Sigmoid colon (tissue), 7 donors: ENCODE results near the gene LGSN. TPM values are rescaled to one million over a fixed set of nuclear protein-coding genes. Genes with fewer than 3 reads are reported as not detected.

Experiments
- DNase-seq: peaks from one replicate; pipeline ENCODE4 v3.0.0-alpha.2; 2019
- H3K27ac ChIP-seq, 4 donors: fragments of 200-600 bp; sonication (generic); one replicate each; pipeline ENCODE4 v1.5.1; 2016 to 2019; ENCODE audit warnings: mild to moderate bottlenecking in 1 of 4
- H3K27me3 ChIP-seq, 3 donors: fragments of 200-600 bp; sonication (generic); one replicate each; pipeline ENCODE4 v1.5.1; 2019; ENCODE audit warnings: mild to moderate bottlenecking in 1 of 3
- H3K36me3 ChIP-seq, 4 donors: fragments of 200-600 bp; sonication (generic); one replicate each; pipeline ENCODE4 v1.5.1; 2016 to 2019
- H3K4me1 ChIP-seq, 4 donors: fragments of 200-600 bp; sonication (generic); one replicate each; pipeline ENCODE4 v1.5.1; 2017 to 2019
- H3K4me3 ChIP-seq, 4 donors: fragments of 200-600 bp; sonication (generic); one replicate each; pipeline ENCODE4 v1.5.1; 2017 to 2019; ENCODE audit warnings: mild to moderate bottlenecking in 2 of 4, moderate library complexity in 1 of 4
- H3K9me3 ChIP-seq, 4 donors: fragments of 200-600 bp in 3 of 4; sonication (generic) in 3 of 4; one replicate each; pipeline versions ENCODE4 v1.5.1 to v1.6.1; 2013 to 2019
- CTCF ChIP-seq, 4 experiments: fragments of 450-650 bp in 3 of 4; fragments of 200-600 bp in 1 of 4; IDR thresholded peaks; one replicate each; pipeline ENCODE4 v1.5.1; 2016 to 2019; ENCODE audit warnings: antibody characterized with exemption in 4 of 4, mild to moderate bottlenecking in 3 of 4, moderate library complexity in 2 of 4
- EP300 ChIP-seq, 4 donors: sonication (generic); formaldehyde crosslinking; IDR thresholded peaks; one replicate each; pipeline ENCODE4 v1.6.1; 2017; ENCODE audit warnings: antibody characterized with exemption in 4 of 4
- POLR2A ChIP-seq, 2 donors: fragments of 450-650 bp; IDR thresholded peaks; one replicate each; pipeline ENCODE4 v1.6.1; 2016; ENCODE audit warnings: antibody characterized with exemption in 2 of 2, mild to moderate bottlenecking in 2 of 2, moderate library complexity in 2 of 2
- POLR2AphosphoS5 ChIP-seq, 4 donors: sonication (generic); formaldehyde crosslinking; IDR thresholded peaks; one replicate each; pipeline ENCODE4 v1.6.1; 2017; ENCODE audit warnings: antibody characterized with exemption in 4 of 4
- WGBS, 2 donors: extraction: QIAGEN DNeasy Blood & Tissue Kit; methylation state at CpG; one replicate each; pipeline ENCODE4 v1.1.7; 2013; 5-methylcytosine and 5-hydroxymethylcytosine counted together
- intact Hi-C: fragments of 100-400 bp; cut with DNase I; formaldehyde crosslinking; loops from one replicate; pipeline ENCODE4 v1.15.1; 2023
- polyA plus RNA-seq, 3 donors: library from polyadenylated mRNA; stranded (reverse); fragments of 200-250 nt; gene quantifications; one replicate each; pipeline ENCODE4 v1.2.3, GENCODE V29; 2013
- total RNA-seq, 4 donors: library from RNA; depleted of rRNA; stranded (reverse); fragments of >200 nt; gene quantifications; one replicate each; pipeline ENCODE4 v1.1.0, GENCODE V29; 2016
- donor health status: healthy with polysubstance abuse.
- donor health status: Bipolar disorder and iron deficiency.
- donor health status: healthy.

The LGSN gene
- total and polyA plus RNA-seq, 7 donors = 0.12 TPM; not detected in 6

GRCh38 chr6:63269470-63269869 is 50.3 kb downstream of the LGSN start:
- DNase-seq = no peak

GRCh38 chr6:63268574-63268973 is 51.2 kb downstream of the LGSN start:
- Histone ChIP-seq H3K4me3 (no peak overlapping the region), H3K27me3 (no peaks in the 10 kb centered on the region), H3K9me3 (no peaks in the 10 kb centered on the region), H3K36me3 (no peaks in the 10 kb centered on the region), H3K27ac (no peak overlapping the region), H3K4me1 (no peaks in the 10 kb centered on the region)
- no peak for DNase-seq
- WGBS, 2 donors = 85 to 90% methylated on average over 2 of the region's 2 CpGs
- TF ChIP-seq CTCF (IDR thresholded peaks at IDR 0.05) = no peak
- TF ChIP-seq POLR2AphosphoS5 (IDR thresholded peaks at IDR 0.05) = no peak
- no peak for TF ChIP-seq EP300 (IDR thresholded peaks at IDR 0.05)
- TF ChIP-seq POLR2A (IDR thresholded peaks at IDR 0.05) = no peak
- intact Hi-C loops = no loop called here

More at GRCh38 chr6:63269470-63269869, 50.3 kb downstream of the LGSN start:
- H3K27me3 ChIP-seq = no peaks in the 10 kb centered on the region
- no peak overlapping the region for H3K27ac ChIP-seq
- H3K9me3 ChIP-seq = no peaks in the 10 kb centered on the region
- TF ChIP-seq EP300 (IDR thresholded peaks at IDR 0.05) (no peak), POLR2A (IDR thresholded peaks at IDR 0.05) (no peak), POLR2AphosphoS5 (IDR thresholded peaks at IDR 0.05) (no peak)
- H3K36me3 ChIP-seq = no peaks in the 10 kb centered on the region
- intact Hi-C loops = no loop called here
- 75 to 79% methylated on average over 4 of the region's 4 CpGs for WGBS, 2 donors
- H3K4me1 ChIP-seq = no peaks in the 10 kb centered on the region
- no peak overlapping the region for H3K4me3 ChIP-seq

GRCh38 chr6:63267828-63268227 is 52.0 kb downstream of the LGSN start:
- TF ChIP-seq EP300 (IDR thresholded peaks at IDR 0.05) = no peak
- no peak for TF ChIP-seq POLR2AphosphoS5 (IDR thresholded peaks at IDR 0.05)
- no peak for TF ChIP-seq CTCF (IDR thresholded peaks at IDR 0.05)
- no peak for TF ChIP-seq POLR2A (IDR thresholded peaks at IDR 0.05)
- no peak for DNase-seq
- WGBS, 2 donors = 84 to 85% methylated on average over 1 of the region's 1 CpG
- H3K9me3 ChIP-seq = no peaks in the 10 kb centered on the region
- H3K36me3 ChIP-seq = no peaks in the 10 kb centered on the region
- intact Hi-C loops = no loop called here
- H3K27ac ChIP-seq = no peak overlapping the region
- no peaks in the 10 kb centered on the region for H3K27me3 ChIP-seq
- H3K4me1 ChIP-seq = no peaks in the 10 kb centered on the region
- no peak overlapping the region for H3K4me3 ChIP-seq

GRCh38 chr6:63267046-63267445 is 52.7 kb downstream of the LGSN start:
- intact Hi-C loops = no loop called here
- no peaks in the 10 kb centered on the region for H3K36me3 ChIP-seq
- WGBS, 2 donors = 79 to 81% methylated on average over 4 of the region's 4 CpGs
- DNase-seq = no peak
- no peaks in the 10 kb centered on the region for H3K27me3 ChIP-seq
- no peak overlapping the region for H3K4me3 ChIP-seq
- TF ChIP-seq POLR2AphosphoS5 (IDR thresholded peaks at IDR 0.05) (no peak), POLR2A (IDR thresholded peaks at IDR 0.05) (no peak), EP300 (IDR thresholded peaks at IDR 0.05) (no peak), CTCF (IDR thresholded peaks at IDR 0.05) (no peak)
- H3K27ac ChIP-seq = no peak overlapping the region
- H3K4me1 ChIP-seq = no peaks in the 10 kb centered on the region
- no peaks in the 10 kb centered on the region for H3K9me3 ChIP-seq

- 9 to 38% methylated on average over 3 of the region's 3 CpGs for WGBS, 2 donors
- no peak overlapping the region for H3K4me3 ChIP-seq
- intact Hi-C loops = no loop called here
- no peaks in the 10 kb centered on the region for H3K4me1 ChIP-seq
- H3K9me3 ChIP-seq = no peaks in the 10 kb centered on the region
- H3K27me3 ChIP-seq = no peaks in the 10 kb centered on the region
- no peak for TF ChIP-seq POLR2AphosphoS5 (IDR thresholded peaks at IDR 0.05)
- no peak for TF ChIP-seq EP300 (IDR thresholded peaks at IDR 0.05)
- TF ChIP-seq CTCF (IDR thresholded peaks at IDR 0.05) = no peak
- no peak for TF ChIP-seq POLR2A (IDR thresholded peaks at IDR 0.05)
- no peak overlapping the region for H3K27ac ChIP-seq
- DNase-seq = no peak
- H3K36me3 ChIP-seq = no peaks in the 10 kb centered on the region
Observed at GRCh38 chr6:63263444-63263843, 56.3 kb downstream of the LGSN start.
